H1 (cell line): ENCODE data around the gene CCL8. TPM values are rescaled to one million over a fixed set of nuclear protein-coding genes. Genes with fewer than 3 reads are reported as not detected.

Source experiments
- SAP30 ChIP-seq: fragments of 300-600 bp; sonication (generic); IDR thresholded peaks from 2 replicates; pipeline ENCODE4 v1.7.1; 2012; ENCODE audit warnings: low read length, moderate library complexity, mild to moderate bottlenecking, inconsistent platforms; ENCODE audit not compliant: insufficient read depth, insufficient replicate concordance
- TBP ChIP-seq: IDR thresholded peaks from 2 replicates; pipeline ENCODE4 v1.6.1; 2011; ENCODE audit warnings: low read depth, low read length, improper control_type of control experiment
- polyA plus RNA-seq, 7 experiments: library from polyadenylated mRNA; depleted of rRNA in 3 of 7; stranded (reverse) in 5 of 7; unstranded in 2 of 7; fragments of >200 nt in 5 of 7; fragments of 200-250 nt in 2 of 7; gene quantifications; 1 replicate in 5 of 7; 2 replicates in 1 of 7; 4 replicates in 1 of 7; pipeline versions ENCODE4 v1.2.1 to v1.2.3, GENCODE V29; 2011 to 2013; ENCODE audit warnings: missing spikeins in 2 of 7, mixed read lengths in 2 of 7
- total RNA-seq: library from RNA; stranded (reverse); fragmentation: NEBNext Ultra II Directional; extraction: Animal tissue kit (Norgen Biotek cat#: 25700); gene quantifications from 2 replicates; pipeline ENCODE4 v1.2.1, GENCODE V29; 2021
- TF ChIP-seq, protein P1 (sequence below): fragments of 300-600 bp; sonication (generic); IDR thresholded peaks from 2 replicates; pipeline ENCODE4 v1.7.1; 2012; ENCODE audit warnings: low read length, moderate library complexity, mild to moderate bottlenecking, inconsistent platforms; ENCODE audit not compliant: insufficient replicate concordance

Gene CCL8
- total and polyA plus RNA-seq, 2 of the 8 experiments (the other 6 are each of a cell fraction or from before 2014, with no cell fraction given), result not detected

GRCh38 chr17:34337701-34338100 is 18.5 kb downstream of the CCL8 start (continued):
- TF ChIP-seq, protein P1, sequence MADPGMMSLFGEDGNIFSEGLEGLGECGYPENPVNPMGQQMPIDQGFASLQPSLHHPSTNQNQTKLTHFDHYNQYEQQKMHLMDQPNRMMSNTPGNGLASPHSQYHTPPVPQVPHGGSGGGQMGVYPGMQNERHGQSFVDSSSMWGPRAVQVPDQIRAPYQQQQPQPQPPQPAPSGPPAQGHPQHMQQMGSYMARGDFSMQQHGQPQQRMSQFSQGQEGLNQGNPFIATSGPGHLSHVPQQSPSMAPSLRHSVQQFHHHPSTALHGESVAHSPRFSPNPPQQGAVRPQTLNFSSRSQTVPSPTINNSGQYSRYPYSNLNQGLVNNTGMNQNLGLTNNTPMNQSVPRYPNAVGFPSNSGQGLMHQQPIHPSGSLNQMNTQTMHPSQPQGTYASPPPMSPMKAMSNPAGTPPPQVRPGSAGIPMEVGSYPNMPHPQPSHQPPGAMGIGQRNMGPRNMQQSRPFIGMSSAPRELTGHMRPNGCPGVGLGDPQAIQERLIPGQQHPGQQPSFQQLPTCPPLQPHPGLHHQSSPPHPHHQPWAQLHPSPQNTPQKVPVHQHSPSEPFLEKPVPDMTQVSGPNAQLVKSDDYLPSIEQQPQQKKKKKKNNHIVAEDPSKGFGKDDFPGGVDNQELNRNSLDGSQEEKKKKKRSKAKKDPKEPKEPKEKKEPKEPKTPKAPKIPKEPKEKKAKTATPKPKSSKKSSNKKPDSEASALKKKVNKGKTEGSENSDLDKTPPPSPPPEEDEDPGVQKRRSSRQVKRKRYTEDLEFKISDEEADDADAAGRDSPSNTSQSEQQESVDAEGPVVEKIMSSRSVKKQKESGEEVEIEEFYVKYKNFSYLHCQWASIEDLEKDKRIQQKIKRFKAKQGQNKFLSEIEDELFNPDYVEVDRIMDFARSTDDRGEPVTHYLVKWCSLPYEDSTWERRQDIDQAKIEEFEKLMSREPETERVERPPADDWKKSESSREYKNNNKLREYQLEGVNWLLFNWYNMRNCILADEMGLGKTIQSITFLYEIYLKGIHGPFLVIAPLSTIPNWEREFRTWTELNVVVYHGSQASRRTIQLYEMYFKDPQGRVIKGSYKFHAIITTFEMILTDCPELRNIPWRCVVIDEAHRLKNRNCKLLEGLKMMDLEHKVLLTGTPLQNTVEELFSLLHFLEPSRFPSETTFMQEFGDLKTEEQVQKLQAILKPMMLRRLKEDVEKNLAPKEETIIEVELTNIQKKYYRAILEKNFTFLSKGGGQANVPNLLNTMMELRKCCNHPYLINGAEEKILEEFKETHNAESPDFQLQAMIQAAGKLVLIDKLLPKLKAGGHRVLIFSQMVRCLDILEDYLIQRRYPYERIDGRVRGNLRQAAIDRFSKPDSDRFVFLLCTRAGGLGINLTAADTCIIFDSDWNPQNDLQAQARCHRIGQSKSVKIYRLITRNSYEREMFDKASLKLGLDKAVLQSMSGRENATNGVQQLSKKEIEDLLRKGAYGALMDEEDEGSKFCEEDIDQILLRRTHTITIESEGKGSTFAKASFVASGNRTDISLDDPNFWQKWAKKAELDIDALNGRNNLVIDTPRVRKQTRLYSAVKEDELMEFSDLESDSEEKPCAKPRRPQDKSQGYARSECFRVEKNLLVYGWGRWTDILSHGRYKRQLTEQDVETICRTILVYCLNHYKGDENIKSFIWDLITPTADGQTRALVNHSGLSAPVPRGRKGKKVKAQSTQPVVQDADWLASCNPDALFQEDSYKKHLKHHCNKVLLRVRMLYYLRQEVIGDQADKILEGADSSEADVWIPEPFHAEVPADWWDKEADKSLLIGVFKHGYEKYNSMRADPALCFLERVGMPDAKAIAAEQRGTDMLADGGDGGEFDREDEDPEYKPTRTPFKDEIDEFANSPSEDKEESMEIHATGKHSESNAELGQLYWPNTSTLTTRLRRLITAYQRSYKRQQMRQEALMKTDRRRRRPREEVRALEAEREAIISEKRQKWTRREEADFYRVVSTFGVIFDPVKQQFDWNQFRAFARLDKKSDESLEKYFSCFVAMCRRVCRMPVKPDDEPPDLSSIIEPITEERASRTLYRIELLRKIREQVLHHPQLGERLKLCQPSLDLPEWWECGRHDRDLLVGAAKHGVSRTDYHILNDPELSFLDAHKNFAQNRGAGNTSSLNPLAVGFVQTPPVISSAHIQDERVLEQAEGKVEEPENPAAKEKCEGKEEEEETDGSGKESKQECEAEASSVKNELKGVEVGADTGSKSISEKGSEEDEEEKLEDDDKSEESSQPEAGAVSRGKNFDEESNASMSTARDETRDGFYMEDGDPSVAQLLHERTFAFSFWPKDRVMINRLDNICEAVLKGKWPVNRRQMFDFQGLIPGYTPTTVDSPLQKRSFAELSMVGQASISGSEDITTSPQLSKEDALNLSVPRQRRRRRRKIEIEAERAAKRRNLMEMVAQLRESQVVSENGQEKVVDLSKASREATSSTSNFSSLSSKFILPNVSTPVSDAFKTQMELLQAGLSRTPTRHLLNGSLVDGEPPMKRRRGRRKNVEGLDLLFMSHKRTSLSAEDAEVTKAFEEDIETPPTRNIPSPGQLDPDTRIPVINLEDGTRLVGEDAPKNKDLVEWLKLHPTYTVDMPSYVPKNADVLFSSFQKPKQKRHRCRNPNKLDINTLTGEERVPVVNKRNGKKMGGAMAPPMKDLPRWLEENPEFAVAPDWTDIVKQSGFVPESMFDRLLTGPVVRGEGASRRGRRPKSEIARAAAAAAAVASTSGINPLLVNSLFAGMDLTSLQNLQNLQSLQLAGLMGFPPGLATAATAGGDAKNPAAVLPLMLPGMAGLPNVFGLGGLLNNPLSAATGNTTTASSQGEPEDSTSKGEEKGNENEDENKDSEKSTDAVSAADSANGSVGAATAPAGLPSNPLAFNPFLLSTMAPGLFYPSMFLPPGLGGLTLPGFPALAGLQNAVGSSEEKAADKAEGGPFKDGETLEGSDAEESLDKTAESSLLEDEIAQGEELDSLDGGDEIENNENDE, result no peak
- TF ChIP-seq SAP30 (no peak), TBP (no peak)
